ENCODE measurements around the gene SPATA2L. TPM values are rescaled to one million over a fixed set of nuclear protein-coding genes. Genes with fewer than 3 reads are reported as not detected.
"Not testable (repeated sequence)": the region's sequence is repeated elsewhere in the genome, so short reads cannot be mapped to it uniquely, and the experiment has no call there.

SPATA2L gene
- total RNA-seq, 1 donor from 2014 or later = 12.1 TPM

GRCh38 chr16:89686520-89687091, 14.9 kb downstream of the SPATA2L start, which contains the start of gene CDK10:
Gene CDK10 (plus strand): TSS chr16:89686689. CDS start chr16:89686711, 22 bp downstream.
- H3K27me3 ChIP-seq (ENCODE audit: control insufficient read depth, insufficient read depth, low read length) = no peaks in the 10 kb centered on the region
- H3K4me3 ChIP-seq (ENCODE audit: low read depth, low read length) = peak within 1 kb of the TSS; percentile 88
- TF ChIP-seq, protein P1, sequence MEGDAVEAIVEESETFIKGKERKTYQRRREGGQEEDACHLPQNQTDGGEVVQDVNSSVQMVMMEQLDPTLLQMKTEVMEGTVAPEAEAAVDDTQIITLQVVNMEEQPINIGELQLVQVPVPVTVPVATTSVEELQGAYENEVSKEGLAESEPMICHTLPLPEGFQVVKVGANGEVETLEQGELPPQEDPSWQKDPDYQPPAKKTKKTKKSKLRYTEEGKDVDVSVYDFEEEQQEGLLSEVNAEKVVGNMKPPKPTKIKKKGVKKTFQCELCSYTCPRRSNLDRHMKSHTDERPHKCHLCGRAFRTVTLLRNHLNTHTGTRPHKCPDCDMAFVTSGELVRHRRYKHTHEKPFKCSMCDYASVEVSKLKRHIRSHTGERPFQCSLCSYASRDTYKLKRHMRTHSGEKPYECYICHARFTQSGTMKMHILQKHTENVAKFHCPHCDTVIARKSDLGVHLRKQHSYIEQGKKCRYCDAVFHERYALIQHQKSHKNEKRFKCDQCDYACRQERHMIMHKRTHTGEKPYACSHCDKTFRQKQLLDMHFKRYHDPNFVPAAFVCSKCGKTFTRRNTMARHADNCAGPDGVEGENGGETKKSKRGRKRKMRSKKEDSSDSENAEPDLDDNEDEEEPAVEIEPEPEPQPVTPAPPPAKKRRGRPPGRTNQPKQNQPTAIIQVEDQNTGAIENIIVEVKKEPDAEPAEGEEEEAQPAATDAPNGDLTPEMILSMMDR (IDR thresholded peaks at IDR 0.05; ENCODE audit: insufficient read depth, low read length, severe bottlenecking) = no peak
- FAIRE-seq = no peak
- peak; percentile 72 for DNase-seq (ENCODE audit: low read depth)
- peaks cover 16% of the 10 kb centered on the region for H3K36me3 ChIP-seq (ENCODE audit: control insufficient read depth, insufficient read depth, low read length)

DNA sequence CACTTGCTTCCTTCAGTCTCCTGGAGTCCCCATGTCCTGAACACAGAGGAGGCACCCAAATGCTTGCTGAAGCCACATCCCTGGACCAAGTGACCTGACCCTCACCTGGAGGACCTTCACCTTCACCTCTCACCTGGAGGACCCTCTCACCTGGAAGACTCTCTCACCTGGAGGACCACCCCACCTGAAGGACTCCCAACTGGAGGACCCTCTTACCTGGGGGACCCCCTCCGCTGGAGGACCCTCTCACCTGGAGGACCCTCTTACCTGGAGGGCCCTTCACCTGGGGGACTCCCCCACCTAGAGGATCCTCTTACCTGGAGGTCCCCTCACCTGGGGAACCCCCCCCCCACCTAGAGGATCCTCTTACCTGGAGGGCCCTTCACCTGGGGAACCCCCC, 15.6 kb downstream of the SPATA2L start:
- Histone ChIP-seq H3K4me3 (ENCODE audit: low read depth, low read length) (no peak overlapping the region), H3K36me3 (ENCODE audit: control insufficient read depth, insufficient read depth, low read length) (peaks cover 11% of the 10 kb centered on the region), H3K27me3 (ENCODE audit: control insufficient read depth, insufficient read depth, low read length) (no peaks in the 10 kb centered on the region)
- FAIRE-seq (no peak), DNase-seq (ENCODE audit: low read depth) (no peak)
- TF ChIP-seq, protein P1 (IDR thresholded peaks at IDR 0.05; ENCODE audit: insufficient read depth, low read length, severe bottlenecking) = no peak

GRCh38 chr16:89678258-89678657, 23.2 kb downstream of the SPATA2L start:
- no peaks in the 10 kb centered on the region for H3K36me3 ChIP-seq (ENCODE audit: control insufficient read depth, insufficient read depth, low read length)
- TF ChIP-seq, protein P1 (IDR thresholded peaks at IDR 0.05; ENCODE audit: insufficient read depth, low read length, severe bottlenecking) = no peak
- FAIRE-seq (no peak), DNase-seq (ENCODE audit: low read depth) (no peak)
- no peaks in the 10 kb centered on the region for H3K27me3 ChIP-seq (ENCODE audit: control insufficient read depth, insufficient read depth, low read length)
- no peak overlapping the region for H3K4me3 ChIP-seq (ENCODE audit: low read depth, low read length)

GRCh38 chr16:89672177-89672941, 29.1 kb downstream of the SPATA2L start:
- Histone ChIP-seq H3K27me3 (ENCODE audit: control insufficient read depth, insufficient read depth, low read length) (no peaks in the 10 kb centered on the region), H3K4me3 (ENCODE audit: low read depth, low read length) (no peak overlapping the region), H3K36me3 (ENCODE audit: control insufficient read depth, insufficient read depth, low read length) (no peaks in the 10 kb centered on the region)
- DNase-seq (ENCODE audit: low read depth) (no peak), FAIRE-seq (no peak)
- TF ChIP-seq, protein P1 (IDR thresholded peaks at IDR 0.05; ENCODE audit: insufficient read depth, low read length, severe bottlenecking) = no peak

GRCh38 chr16:89671565-89671964, 29.9 kb downstream of the SPATA2L start:
- FAIRE-seq; H3K4me3 ChIP-seq (ENCODE audit: low read depth, low read length): not testable (repeated sequence)

GRCh38 chr16:89670496-89671431, 30.7 kb downstream of the SPATA2L start:
- no peak for FAIRE-seq
- H3K27me3 ChIP-seq (ENCODE audit: control insufficient read depth, insufficient read depth, low read length) = no peaks in the 10 kb centered on the region
- DNase-seq (ENCODE audit: low read depth) = peak; percentile 47
- H3K36me3 ChIP-seq (ENCODE audit: control insufficient read depth, insufficient read depth, low read length) = no peaks in the 10 kb centered on the region
- TF ChIP-seq, protein P1 (IDR thresholded peaks at IDR 0.05; ENCODE audit: insufficient read depth, low read length, severe bottlenecking) = no peak
- no peak overlapping the region for H3K4me3 ChIP-seq (ENCODE audit: low read depth, low read length)

More at GRCh38 chr16:89671565-89671964, 29.9 kb downstream of the SPATA2L start:
- not testable (repeated sequence) for DNase-seq (ENCODE audit: low read depth); H3K36me3 ChIP-seq (ENCODE audit: control insufficient read depth, insufficient read depth, low read length); H3K27me3 ChIP-seq (ENCODE audit: control insufficient read depth, insufficient read depth, low read length)
